CD4-positive, alpha-beta memory T cell (primary cell): ENCODE results near the gene KRT4. TPM values are rescaled to one million over a fixed set of nuclear protein-coding genes. Genes with fewer than 3 reads are reported as not detected.

Experiments
- CTCF ChIA-PET: fragments of 350-600 bp; sonication (Branson Sonifier 250); formaldehyde crosslinking; loops from one replicate; lab custom pipeline; 2021; ENCODE audit warnings: inconsistent platforms; ENCODE audit not compliant: partially characterized antibody; lab: Charles Lee
- POLR2A ChIA-PET: fragments of 350-600 bp; sonication (Branson Sonifier 250); formaldehyde crosslinking; loops from one replicate; lab custom pipeline; 2021; ENCODE audit not compliant: partially characterized antibody; lab: Charles Lee
- DNase-seq, 5 donors: peaks; one replicate each; pipeline versions ENCODE4 v3.0.0 to v3.0.0-alpha.2; 2020 to 2022; ENCODE audit warnings: mixed read lengths in 1 of 5
- H3K27ac ChIP-seq: one replicate; pipeline ENCODE4 v1.7.0; 2013; ENCODE audit warnings: low read depth, low read length
- H3K27me3 ChIP-seq: 2 replicates; pipeline ENCODE4 v1.7.0; 2013; ENCODE audit warnings: mild to moderate bottlenecking, low read length, moderate library complexity; ENCODE audit not compliant: insufficient read depth
- H3K36me3 ChIP-seq: 2 replicates; pipeline ENCODE4 v1.7.0; 2013; ENCODE audit warnings: mild to moderate bottlenecking, low read length, moderate library complexity; ENCODE audit not compliant: insufficient read depth
- H3K4me1 ChIP-seq: 2 replicates; pipeline ENCODE4 v1.7.0; 2013; ENCODE audit warnings: mild to moderate bottlenecking, low read length, moderate library complexity; ENCODE audit not compliant: insufficient read depth
- H3K4me3 ChIP-seq, 2 donors: one replicate each; pipeline ENCODE4 v1.7.0; 2013; ENCODE audit warnings: low read length in 2 of 2, mild to moderate bottlenecking in 1 of 2
- H3K9me3 ChIP-seq, 2 donors: one replicate each; pipeline ENCODE4 v1.7.0; 2013; ENCODE audit warnings: low read length in 2 of 2, control low read depth in 1 of 2; ENCODE audit not compliant: control insufficient read depth in 1 of 2
- H3K27ac Mint-ChIP-seq, 7 donors: one replicate each; pipeline ENCODE4 v1.8.0; 2020 to 2021; ENCODE audit warnings: mixed read lengths in 7 of 7, mild to moderate bottlenecking in 6 of 7, inconsistent platforms in 3 of 7, moderate library complexity in 3 of 7
- H3K27me3 Mint-ChIP-seq, 2 donors: one replicate each; pipeline ENCODE4 v1.8.0; 2020 to 2021; ENCODE audit warnings: mixed read lengths in 2 of 2
- H3K36me3 Mint-ChIP-seq, 2 donors: one replicate each; pipeline ENCODE4 v1.8.0; 2020 to 2021; ENCODE audit warnings: mixed read lengths in 2 of 2, inconsistent platforms in 1 of 2, mild to moderate bottlenecking in 1 of 2
- H3K4me1 Mint-ChIP-seq, 4 donors: one replicate each; pipeline ENCODE4 v1.8.0; 2020 to 2021; ENCODE audit warnings: mixed read lengths in 4 of 4, mild to moderate bottlenecking in 1 of 4
- H3K4me3 Mint-ChIP-seq, 8 donors: one replicate each; pipeline ENCODE4 v1.8.0; 2020 to 2021; ENCODE audit warnings: mixed read lengths in 8 of 8, mild to moderate bottlenecking in 7 of 8, moderate library complexity in 6 of 8, inconsistent platforms in 3 of 8
- H3K9me3 Mint-ChIP-seq, 8 donors: one replicate each; pipeline ENCODE4 v1.8.0; 2020 to 2021; ENCODE audit warnings: mixed read lengths in 8 of 8, mild to moderate bottlenecking in 5 of 8, inconsistent platforms in 3 of 8, moderate library complexity in 1 of 8
- intact Hi-C: fragments of 100-400 bp; cut with micrococcal nuclease; formaldehyde crosslinking; loops from one replicate; pipeline ENCODE4 v1.15.1; 2023
- polyA plus RNA-seq, 2 donors: library from polyadenylated mRNA; unstranded; fragments of 300-500 nt; fragmentation: Illumina TruSeq; gene quantifications; one replicate each; pipeline ENCODE4 v1.2.3, GENCODE V29; 2021
- total RNA-seq, 2 experiments: library from RNA; stranded (reverse); gene quantifications; one replicate each; pipeline ENCODE4 v1.2.3, GENCODE V29; 2021

Gene KRT4
- total and polyA plus RNA-seq, 4 experiments from 2014 or later: not detected

GRCh38 chr12:52851787-52852186, 37.9 kb upstream of the KRT4 start:
- DNase-seq: no peak
- H3K27me3 Mint-ChIP-seq: peaks cover 13% of the 10 kb centered on the region in 2 donors
- POLR2A ChIA-PET: no interaction called here
- no peaks in the 10 kb centered on the region for H3K9me3 ChIP-seq
- no peak overlapping the region for H3K27ac ChIP-seq
- peaks cover 0 to 3% (median 0%) of the 10 kb centered on the region in 8 donors for H3K9me3 Mint-ChIP-seq
- H3K36me3 Mint-ChIP-seq: no peaks in the 10 kb centered on the region
- no peak overlapping the region for H3K4me3 ChIP-seq
- no peak overlapping the region for H3K27ac Mint-ChIP-seq
- CTCF ChIA-PET: interaction anchor here (2.4 kb wide), 1 partner anchor 34 kb away, joined by 5 read pairs; no protein-coding TSS in a partner anchor
- intact Hi-C loops: no loop called here
- H3K27me3 ChIP-seq: peaks cover 1% of the 10 kb centered on the region
- no peaks in the 10 kb centered on the region for H3K4me1 Mint-ChIP-seq
- no peak overlapping the region for H3K4me3 Mint-ChIP-seq
- no peaks in the 10 kb centered on the region for H3K36me3 ChIP-seq
- H3K4me1 ChIP-seq: no peaks in the 10 kb centered on the region

DNA sequence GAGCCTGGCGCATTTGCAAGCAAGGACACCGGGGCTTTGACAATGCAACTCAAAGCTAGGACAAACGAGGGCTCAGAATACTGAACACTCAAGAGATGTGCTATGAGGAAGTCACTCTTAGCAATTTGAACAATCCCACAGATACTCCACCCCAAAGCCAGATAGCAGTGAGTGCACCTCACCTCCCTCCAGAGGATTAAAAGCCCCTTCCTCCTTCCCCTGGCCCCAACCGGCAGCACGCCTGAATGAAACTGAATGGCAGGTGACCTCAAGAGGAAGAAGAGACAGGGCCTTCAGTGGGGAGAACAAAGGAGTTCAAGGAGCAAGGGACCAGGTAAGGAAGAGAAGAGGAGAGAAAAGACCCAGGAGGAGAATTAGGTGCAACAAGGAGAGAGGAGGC, 36.8 kb upstream of the KRT4 start:
- intact Hi-C loops: no loop called here
- Histone ChIP-seq H3K4me3 (no peak overlapping the region), H3K4me1 (no peaks in the 10 kb centered on the region), H3K27me3 (no peaks in the 10 kb centered on the region), H3K27ac (no peak overlapping the region), H3K9me3 (no peaks in the 10 kb centered on the region), H3K36me3 (no peaks in the 10 kb centered on the region)
- peaks cover 14 to 15% of the 10 kb centered on the region in 2 donors for H3K27me3 Mint-ChIP-seq
- POLR2A ChIA-PET: no interaction called here
- no peaks in the 10 kb centered on the region for H3K36me3 Mint-ChIP-seq
- H3K9me3 Mint-ChIP-seq: peaks cover 0 to 3% (median 0%) of the 10 kb centered on the region in 8 donors
- peak overlapping the region in 1 of 7 donors; percentile 23 for H3K27ac Mint-ChIP-seq
- H3K4me3 Mint-ChIP-seq: no peak overlapping the region
- no peak for DNase-seq
- no peaks in the 10 kb centered on the region for H3K4me1 Mint-ChIP-seq
- CTCF ChIA-PET: no interaction called here

GRCh38 chr12:52849511-52849910, 35.6 kb upstream of the KRT4 start:
- Histone ChIP-seq H3K36me3 (no peaks in the 10 kb centered on the region), H3K27me3 (no peaks in the 10 kb centered on the region), H3K27ac (no peak overlapping the region), H3K4me3 (no peak overlapping the region), H3K4me1 (no peaks in the 10 kb centered on the region), H3K9me3 (no peaks in the 10 kb centered on the region)
- no peaks in the 10 kb centered on the region for H3K9me3 Mint-ChIP-seq
- no peak overlapping the region for H3K4me3 Mint-ChIP-seq
- no peaks in the 10 kb centered on the region for H3K36me3 Mint-ChIP-seq
- H3K27ac Mint-ChIP-seq: no peak overlapping the region
- H3K4me1 Mint-ChIP-seq: peaks cover 0 to 1% (median 0%) of the 10 kb centered on the region in 4 donors
- peaks cover 10 to 13% of the 10 kb centered on the region in 2 donors for H3K27me3 Mint-ChIP-seq
- ChIA-PET CTCF (no interaction called here), POLR2A (no interaction called here)
- intact Hi-C loops: no loop called here
- DNase-seq: no peak

DNA sequence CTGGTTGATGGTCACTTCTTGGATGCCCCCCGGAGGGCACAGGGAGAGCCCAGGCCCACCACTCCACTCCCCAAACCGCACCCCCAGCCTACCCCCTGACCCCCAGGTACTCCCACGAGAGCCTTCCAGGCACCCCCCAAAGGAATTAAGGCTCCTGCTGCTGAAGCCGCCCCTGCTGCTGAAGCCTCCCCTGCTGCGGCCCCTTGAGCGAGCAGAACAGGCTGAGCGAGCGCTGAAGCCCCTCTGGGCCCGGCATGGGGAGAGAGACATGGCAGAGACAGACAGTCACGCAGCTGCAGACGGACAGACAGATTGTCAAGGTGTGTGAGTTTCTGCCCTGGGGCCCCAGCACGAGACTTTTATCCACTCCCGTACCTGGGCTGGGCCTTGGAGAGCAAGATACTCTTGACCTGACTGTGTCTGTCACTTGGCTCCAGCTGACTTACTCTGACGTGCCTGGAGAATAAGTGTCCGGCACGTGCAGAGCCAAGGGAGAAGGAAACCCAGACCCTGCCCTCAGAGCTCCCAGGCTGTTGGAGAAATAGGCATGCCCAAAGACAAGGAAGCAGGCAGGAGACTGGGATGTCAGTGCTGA, 34.8 kb upstream of the KRT4 start, which contains the start of gene KRT78:
Gene KRT78 (minus strand): TSS at position 334 of the 595 bp plus-strand sequence. CDS start 64 bp downstream, at position 270.
- ChIA-PET CTCF (no interaction called here), POLR2A (no interaction called here)
- DNase-seq: no peak
- no peaks in the 10 kb centered on the region for H3K27me3 ChIP-seq
- H3K27ac ChIP-seq: no peak within 1 kb of the TSS
- H3K9me3 ChIP-seq: no peaks in the 10 kb centered on the region
- no peak within 1 kb of the TSS for H3K27ac Mint-ChIP-seq
- intact Hi-C loops: no loop called here
- H3K4me3 Mint-ChIP-seq: no peak within 1 kb of the TSS
- H3K27me3 Mint-ChIP-seq: peaks cover 10 to 13% of the 10 kb centered on the region in 2 donors
- no peaks in the 10 kb centered on the region for H3K36me3 Mint-ChIP-seq
- H3K4me1 Mint-ChIP-seq: peaks cover 0 to 1% (median 0%) of the 10 kb centered on the region in 4 donors
- H3K36me3 ChIP-seq: no peaks in the 10 kb centered on the region
- no peak within 1 kb of the TSS for H3K4me3 ChIP-seq
- H3K9me3 Mint-ChIP-seq: no peaks in the 10 kb centered on the region
- no peaks in the 10 kb centered on the region for H3K4me1 ChIP-seq

DNA sequence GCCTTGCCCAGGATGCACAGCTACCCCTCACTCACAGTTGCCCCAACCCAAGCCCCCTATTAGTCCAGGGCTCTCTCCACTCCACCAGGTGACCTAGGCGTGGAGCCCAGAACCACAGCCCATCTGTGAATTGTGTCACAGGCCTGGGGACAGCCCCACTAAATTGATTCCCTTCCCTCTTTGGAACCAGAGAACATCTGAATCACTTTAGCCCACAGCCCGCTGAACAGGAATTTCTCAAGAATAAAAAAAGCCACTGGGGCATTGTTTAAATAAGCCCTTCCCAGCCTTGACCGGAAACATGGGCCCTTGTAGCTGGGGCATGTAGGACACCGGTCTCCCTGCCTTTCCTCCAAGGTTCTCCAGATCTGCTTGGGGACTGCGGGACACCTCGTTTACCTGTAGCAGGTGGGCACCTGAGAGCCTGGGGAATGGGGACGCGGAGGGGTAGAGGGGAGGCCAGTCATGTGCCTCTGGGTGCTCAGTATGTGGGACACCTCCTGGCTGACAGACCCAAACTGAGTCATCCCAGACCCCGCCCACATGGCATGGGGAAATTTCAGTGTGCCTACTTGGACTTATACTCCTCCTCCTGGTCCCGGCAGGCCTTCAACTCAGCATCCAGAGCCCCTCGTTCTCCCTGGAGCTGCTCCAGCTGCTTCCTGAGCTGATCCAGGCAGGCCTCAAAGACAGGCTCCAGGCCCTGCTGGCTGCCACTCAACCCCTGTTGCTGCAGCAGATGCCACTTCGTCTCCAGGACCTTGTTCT, 33.6 kb upstream of the KRT4 start:
- Mint-ChIP-seq H3K4me3 (no peak overlapping the region), H3K36me3 (no peaks in the 10 kb centered on the region), H3K27me3 (peaks cover 6 to 7% of the 10 kb centered on the region in 2 donors), H3K4me1 (peaks cover 0 to 1% (median 0%) of the 10 kb centered on the region in 4 donors), H3K27ac (no peak overlapping the region), H3K9me3 (no peaks in the 10 kb centered on the region)
- Histone ChIP-seq H3K9me3 (no peaks in the 10 kb centered on the region), H3K4me3 (no peak overlapping the region), H3K36me3 (no peaks in the 10 kb centered on the region), H3K27ac (no peak overlapping the region), H3K27me3 (no peaks in the 10 kb centered on the region), H3K4me1 (no peaks in the 10 kb centered on the region)
- CTCF ChIA-PET: interaction anchor here (1.3 kb wide), 1 partner anchor 32 kb away, joined by 3 read pairs; no protein-coding TSS in a partner anchor
- intact Hi-C loops: no loop called here
- no peak for DNase-seq
- POLR2A ChIA-PET: no interaction called here

- Histone ChIP-seq H3K27me3 (no peaks in the 10 kb centered on the region), H3K36me3 (no peaks in the 10 kb centered on the region), H3K27ac (no peak overlapping the region), H3K4me1 (no peaks in the 10 kb centered on the region), H3K9me3 (no peaks in the 10 kb centered on the region), H3K4me3 (no peak overlapping the region)
- intact Hi-C loops: no loop called here
- Mint-ChIP-seq H3K4me3 (no peak overlapping the region), H3K36me3 (no peaks in the 10 kb centered on the region), H3K27me3 (peaks cover 2 to 5% of the 10 kb centered on the region in 2 donors), H3K4me1 (peaks cover 0 to 1% (median 0%) of the 10 kb centered on the region in 4 donors), H3K9me3 (no peaks in the 10 kb centered on the region), H3K27ac (no peak overlapping the region)
- no peak for DNase-seq
- POLR2A ChIA-PET: no interaction called here
- CTCF ChIA-PET: interaction anchor here (1.3 kb wide), 1 partner anchor 33 kb away, joined by 3 read pairs; no protein-coding TSS in a partner anchor
Measured at GRCh38 chr12:52846356-52846970, 32.5 kb upstream of the KRT4 start.

- peaks cover 0 to 1% (median 0%) of the 10 kb centered on the region in 4 donors for H3K4me1 Mint-ChIP-seq
- H3K4me3 Mint-ChIP-seq: no peak overlapping the region
- ChIA-PET POLR2A (no interaction called here), CTCF (interaction anchor here (1.3 kb wide), 1 partner anchor 34 kb away, joined by 3 read pairs; no protein-coding TSS in a partner anchor)
- H3K27me3 ChIP-seq: no peaks in the 10 kb centered on the region
- peaks cover 2% of the 10 kb centered on the region in 2 donors for H3K27me3 Mint-ChIP-seq
- intact Hi-C loops: no loop called here
- no peak for DNase-seq
- H3K27ac ChIP-seq: no peak overlapping the region
- no peaks in the 10 kb centered on the region for H3K4me1 ChIP-seq
- H3K36me3 ChIP-seq: no peaks in the 10 kb centered on the region
- no peak overlapping the region for H3K4me3 ChIP-seq
- H3K9me3 Mint-ChIP-seq: no peaks in the 10 kb centered on the region
- H3K27ac Mint-ChIP-seq: no peak overlapping the region
- no peaks in the 10 kb centered on the region for H3K36me3 Mint-ChIP-seq
- H3K9me3 ChIP-seq: no peaks in the 10 kb centered on the region
Measured at GRCh38 chr12:52845946-52846345, 32.0 kb upstream of the KRT4 start.
